GM19025 (cell line): ENCODE measurements around the gene IFT88.
A peak's percentile ranks its signal among the peaks of the same experiment; 100 is the strongest.

Source experiments
- ATAC-seq: cut with Tn5 transposase; IDR thresholded peaks from one replicate; pipeline ENCODE4 v1.9.1; 2021; ENCODE audit warnings: mild to moderate bottlenecking, low read depth, moderate library complexity; ENCODE audit not compliant: unreplicated experiment

The IFT88 gene

DNA sequence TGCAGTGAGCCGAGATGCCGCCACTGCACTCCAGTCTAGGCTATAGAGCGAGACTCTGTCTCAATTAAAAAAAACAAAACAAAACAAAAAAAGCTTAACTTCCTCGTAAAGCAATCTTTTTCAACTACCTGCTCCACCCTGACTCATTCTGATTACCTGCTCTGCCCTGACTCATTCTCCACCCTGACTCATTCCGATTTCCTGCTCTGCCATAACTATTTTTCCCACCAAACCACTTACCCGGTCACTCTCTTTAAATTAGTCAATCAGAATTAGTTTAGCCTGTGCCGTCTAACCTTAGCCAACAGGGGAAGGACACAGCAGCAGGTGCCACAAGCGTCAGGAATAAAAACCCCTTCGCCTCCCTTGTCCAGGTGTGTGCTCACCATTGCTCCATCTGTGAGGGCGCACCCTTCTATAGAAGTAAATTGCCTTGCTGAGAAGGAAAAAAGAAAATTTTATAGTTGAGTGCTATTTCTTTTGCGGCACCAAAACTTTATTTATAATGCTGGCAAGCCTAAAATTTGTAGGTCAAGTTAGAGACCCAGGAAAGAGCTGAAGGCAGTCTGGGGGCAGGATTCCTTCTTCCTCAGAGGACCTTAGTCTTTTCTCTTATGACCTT, 1.7 kb upstream of the IFT88 start:
- ATAC-seq, result no peak

DNA sequence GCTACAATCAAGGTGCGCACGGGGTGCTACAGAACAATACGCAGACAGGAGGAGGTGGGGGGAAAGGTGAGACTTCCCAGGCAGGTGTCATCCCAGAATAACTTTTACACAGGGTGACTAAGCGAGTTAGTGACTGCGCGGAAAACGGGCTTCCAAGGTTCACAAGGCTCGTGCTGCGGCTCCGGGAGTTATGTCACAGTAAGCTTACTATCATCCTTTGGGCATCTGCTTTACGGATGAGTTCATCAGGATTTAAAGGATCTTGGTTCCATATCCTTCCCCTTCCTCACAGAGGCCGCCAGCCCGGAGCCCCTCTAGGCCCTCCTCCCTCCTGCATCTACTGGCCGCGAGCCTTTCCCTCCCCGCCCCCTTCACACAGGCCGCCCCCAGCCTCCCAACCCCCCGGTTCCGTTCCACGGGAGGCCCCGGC, 474 bp upstream of the IFT88 start:
- ATAC-seq, result peak; percentile 18

DNA sequence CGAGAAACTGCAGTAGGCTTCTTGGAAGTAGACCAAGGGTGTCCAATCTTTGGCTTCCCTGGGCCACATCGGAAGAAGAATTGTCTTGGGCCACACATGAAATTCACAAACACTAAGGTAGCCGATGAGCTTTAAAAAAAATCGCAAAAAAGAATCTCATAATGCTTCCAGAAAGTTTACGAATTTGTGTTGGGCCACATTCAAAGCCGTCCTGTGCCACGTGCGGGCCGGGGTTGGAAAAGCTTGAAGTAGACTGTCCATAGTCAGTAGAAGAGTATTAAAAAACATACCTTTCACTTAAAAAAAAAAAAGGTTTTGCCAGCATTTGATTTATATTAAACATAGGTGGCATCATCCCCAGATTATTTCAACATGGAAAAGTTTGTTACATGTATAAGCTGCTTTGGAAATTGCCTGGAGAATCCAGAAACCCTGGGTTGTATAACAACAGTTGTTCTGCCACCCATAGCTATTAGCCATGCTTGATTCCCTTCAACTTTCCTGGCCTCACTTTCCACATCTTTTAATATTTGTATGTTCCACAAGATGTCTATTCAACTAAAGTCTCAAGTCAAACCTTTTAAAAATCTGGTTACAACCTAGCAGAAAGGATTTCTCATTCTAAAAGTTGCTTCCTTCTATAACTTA, 1.0 kb downstream of the IFT88 start:
- no peak for ATAC-seq

DNA sequence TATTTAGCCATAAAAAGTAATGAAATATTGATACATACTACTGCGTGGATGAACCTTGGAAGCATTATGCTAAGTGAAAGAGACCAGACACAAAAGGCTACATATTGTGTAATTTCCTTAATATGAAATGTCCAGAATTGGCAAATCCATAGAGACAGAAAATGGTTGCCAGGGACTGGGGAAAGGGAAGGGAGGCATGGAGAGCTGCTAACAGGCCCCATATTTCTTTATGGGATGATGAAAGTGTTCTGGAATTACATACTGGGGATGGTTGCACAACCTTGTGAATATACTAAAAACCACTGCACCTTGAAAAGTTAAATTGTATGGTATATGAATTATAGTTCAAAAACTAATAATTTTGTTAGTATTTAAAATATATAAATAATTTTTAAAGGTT, 3.6 kb downstream of the IFT88 start:
- no peak for ATAC-seq

DNA sequence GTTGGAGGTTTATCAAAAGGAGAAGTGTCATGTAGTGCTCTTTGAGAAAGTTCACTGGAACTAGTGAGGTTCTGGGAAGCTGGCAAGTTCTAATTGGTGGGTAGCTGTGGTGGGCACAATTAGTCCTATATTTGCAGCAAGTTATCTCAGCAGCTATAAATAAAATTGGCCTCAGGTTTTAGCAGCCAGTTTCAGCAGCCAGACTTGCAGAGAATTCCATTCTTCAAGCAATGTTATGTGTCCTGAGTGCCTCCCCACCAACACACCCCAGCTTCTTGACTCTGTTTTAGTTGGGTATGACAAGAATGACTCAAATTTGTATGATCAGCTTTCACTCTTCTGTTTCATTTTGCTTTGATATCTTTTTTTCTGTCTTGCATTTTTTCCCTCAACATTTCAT, 4.7 kb downstream of the IFT88 start:
- no peak for ATAC-seq

DNA sequence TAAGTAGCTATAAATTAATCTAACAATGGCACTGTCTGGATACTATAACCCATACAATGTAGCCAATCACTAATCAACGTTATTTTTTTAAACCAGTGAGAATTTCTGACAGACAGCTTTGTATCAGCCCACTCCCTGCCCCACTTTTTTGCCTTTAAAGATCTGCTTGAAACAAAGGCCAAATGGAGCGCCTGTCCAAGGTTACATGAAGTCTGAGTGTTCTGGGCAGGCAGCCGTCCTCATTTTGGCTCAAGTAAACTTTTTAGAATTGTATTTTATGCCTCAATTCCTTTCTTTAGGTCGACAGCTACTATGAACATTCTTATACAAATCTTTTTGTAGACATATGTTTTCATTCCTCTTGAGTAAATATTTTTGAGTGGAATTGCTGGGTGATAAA, 6.2 kb downstream of the IFT88 start:
- no peak for ATAC-seq

DNA sequence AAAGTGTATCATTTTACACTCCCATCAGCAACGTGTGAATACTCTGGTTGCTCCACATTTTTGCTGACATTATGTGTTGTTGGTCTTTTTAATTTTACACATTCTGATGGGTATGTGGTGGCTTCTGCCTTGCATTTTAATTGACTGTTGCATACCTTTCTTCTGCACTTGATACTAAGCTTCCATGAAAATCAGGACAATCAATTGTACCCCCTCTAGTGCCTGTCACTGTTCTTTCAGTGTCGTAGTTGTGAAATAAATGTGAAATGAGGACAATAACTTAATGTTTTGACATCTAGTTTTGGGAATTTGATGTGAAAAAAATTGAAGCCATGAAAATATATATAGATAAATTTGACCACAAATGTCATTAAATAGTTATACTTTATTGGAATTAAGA, 6.7 kb downstream of the IFT88 start:
- ATAC-seq, result no peak

DNA sequence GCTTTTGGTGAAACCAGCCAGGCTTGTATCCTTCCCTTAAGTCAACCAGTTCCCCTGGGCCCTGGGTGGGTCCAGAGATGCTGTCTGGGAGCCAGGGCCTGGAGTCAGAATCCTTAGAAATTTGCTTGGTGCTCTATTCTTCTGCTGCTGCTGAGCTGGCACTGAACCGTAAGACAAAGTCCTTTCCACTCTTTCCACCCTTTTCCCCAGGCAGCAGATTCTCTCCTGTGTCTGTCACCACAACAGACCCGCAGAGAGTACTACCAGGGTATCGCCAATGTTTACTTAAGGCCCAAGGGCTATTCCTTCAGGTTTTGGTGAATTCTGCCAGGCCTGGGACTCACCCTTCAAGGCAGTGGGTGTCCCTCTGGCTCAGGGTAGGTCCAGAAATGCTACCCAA, 12.2 kb downstream of the IFT88 start:
- ATAC-seq, result no peak

DNA sequence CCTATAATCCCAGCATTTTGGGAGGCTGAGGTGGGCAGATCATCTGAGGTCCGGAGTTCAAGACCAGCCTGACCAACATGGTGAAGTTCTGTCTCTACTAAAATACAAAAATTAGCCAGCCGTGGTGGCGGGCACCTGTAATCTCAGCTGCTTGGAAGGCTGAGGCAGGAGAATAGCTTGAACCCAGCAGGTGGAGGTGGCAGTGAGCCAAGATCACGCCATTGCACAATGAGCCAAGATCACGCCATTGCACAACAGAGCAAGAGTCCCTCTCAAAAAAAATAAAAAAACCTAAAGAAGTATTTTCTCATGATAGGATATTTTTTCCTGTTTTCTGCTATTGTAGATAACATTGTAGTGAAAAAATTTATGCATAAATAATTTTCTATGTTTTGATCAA, 13.3 kb downstream of the IFT88 start:
- no peak for ATAC-seq

DNA sequence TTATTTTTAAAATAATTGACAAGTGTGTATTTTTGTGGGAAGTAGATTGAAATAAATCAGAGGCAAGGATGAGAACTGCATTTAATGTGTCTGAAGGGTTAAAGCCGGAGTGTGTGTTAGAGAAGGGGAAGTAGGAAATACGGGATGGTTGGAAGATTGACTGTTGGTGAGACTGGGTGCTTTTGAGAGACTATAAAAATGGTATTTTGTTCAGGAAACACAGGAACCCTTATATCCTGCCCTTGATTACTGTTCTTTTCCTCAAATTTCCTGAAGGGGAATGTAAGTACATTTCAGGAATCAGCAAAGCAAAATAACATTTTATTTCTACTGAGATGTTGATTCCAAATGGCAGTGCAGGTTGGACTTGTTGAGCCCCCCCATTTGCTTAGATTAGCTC, 15.1 kb downstream of the IFT88 start:
- ATAC-seq, result no peak

DNA sequence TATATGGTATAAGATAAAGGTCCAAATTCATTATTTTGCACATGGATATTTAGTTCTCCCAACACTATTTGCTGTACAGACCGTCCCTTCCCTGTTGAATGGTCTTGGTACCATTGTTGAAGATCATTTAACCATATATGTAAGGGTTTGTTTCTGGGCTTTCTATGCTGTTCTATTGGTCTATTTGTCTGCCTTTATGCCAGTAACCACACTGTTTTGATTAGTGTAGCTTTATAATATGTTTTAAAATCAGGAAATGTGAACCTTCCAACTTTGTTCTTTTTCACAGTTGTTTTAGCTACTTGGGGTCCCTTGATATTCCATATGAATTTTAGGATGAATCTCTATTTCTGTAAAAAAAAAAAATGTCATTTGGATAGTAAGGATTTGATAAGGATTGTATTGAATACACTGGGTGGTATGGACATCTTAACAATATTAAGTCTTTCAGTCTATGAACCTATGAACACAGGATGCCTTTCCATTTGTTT, 16.9 kb downstream of the IFT88 start:
- ATAC-seq, result no peak

DNA sequence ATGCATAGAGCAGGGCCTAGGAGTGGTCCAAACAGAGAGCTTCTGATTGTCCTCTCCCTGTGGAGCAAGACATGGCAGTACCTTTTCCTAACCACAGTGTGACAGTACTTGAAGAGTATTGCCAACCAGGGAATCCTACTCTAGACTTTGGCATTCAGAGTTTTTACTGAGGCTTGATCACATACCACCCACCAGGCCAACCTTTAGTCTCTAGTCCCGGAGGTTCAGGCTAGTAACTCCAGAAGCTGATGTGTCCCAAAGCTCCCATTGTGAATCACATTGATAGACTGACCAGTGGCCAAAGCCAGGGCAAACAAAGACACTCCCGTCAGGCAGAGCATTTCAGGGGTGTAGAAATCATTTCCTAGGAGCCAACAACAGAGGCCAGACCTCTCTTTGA, 18.4 kb downstream of the IFT88 start:
- ATAC-seq, result no peak

DNA sequence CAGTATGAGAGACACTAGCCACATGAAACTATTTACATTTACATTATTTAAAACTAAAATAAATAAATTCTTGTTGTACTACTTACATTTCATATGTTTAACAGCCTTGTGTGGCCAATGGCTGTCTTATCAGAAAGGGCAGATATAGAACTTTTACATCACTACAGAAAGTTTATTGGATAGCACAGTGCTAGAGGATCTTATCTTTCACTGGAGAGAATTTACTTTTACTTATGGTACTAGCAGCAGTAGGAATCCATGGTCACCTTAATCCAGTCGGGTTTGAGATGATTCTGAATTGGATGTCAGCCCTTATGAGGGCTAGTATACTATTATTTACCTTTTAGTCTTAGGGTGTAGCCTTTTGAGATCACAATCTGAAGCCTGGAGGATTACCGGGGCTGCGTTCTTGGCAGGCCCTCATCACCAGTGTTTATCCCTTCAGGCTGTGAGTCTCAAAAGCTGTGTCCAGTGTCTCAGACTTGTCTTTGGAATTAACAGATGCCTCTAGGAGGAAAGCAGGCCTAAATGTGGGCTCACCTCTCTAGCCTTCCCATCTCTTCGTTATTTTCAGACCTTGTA, 21.7 kb downstream of the IFT88 start:
- ATAC-seq, result no peak

DNA sequence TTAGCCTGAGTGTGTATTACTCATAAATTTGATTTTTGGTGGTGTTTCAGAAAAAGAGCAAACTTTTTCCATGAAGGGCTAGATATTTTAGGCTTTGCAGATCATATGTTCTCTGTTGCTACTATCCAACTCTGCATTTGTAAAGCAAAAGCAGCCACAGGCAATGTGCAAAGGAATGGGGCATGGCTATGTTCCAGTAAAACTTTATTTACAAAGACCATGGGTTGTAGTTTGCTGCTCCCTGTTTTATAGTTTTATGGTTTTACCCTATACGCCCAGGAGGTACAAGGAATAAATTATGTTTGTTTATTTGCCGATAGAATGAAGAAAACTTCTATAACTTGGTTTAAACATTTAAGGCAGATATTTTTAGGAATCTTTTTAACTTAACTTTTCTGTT, 23.6 kb downstream of the IFT88 start:
- ATAC-seq, result no peak

DNA sequence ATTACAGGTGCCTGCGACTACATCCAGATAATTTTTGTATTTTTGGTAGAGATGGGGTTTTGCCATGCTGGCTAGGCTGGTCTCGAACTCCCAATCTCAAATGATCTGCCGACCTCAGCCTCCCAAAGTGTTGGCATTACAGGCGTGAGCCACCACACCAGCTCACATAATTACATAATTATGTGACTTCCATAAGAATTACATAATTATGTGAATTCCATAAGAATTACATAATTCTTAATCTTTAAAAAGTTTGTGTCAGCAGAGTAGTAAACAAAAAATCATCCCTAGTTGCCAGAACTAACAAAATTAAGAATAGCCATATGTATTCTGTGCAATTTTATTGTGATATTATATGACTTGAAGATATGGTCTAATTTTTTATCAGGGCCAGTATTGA, 25.6 kb downstream of the IFT88 start:
- ATAC-seq, result no peak

DNA sequence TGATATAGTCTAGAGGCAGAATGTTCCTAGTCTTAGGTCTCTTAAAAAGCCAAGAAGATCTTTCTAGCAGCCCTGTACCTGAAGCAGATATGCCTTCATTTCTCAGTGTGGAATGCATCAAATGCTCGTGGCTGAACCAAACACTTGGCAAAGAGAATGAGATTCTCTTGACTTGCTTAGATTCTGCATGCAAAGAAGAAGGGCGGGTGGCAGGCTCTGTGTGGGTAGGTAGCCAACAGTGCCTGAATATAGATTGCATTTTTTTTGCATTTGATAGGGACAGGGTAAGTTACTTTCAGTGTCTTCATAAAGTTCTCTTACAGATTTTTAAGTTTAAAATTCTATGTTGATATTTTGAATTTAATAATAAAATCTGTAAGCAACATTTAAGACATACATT, 27.3 kb downstream of the IFT88 start:
- ATAC-seq, result no peak

DNA sequence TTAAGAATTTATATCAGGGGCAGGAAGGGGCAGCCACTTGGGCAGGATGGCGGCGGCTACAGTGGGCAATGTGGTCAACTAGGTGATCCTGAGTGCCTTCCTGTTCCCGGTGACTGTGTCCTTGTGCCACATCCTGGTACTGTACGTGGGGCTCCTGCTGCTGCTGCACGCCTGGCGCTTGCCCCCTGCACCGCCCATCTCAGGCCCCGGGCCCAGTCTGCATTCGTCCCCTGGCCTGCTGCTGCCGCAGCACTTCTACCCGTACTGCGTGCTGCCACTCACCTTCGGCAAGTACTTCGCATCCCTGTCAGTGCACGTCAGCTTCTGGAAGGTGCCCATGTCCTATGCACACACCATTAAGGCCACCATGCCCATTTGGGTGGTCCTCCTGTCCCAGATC, 40.1 kb downstream of the IFT88 start:
- ATAC-seq, result no peak

DNA sequence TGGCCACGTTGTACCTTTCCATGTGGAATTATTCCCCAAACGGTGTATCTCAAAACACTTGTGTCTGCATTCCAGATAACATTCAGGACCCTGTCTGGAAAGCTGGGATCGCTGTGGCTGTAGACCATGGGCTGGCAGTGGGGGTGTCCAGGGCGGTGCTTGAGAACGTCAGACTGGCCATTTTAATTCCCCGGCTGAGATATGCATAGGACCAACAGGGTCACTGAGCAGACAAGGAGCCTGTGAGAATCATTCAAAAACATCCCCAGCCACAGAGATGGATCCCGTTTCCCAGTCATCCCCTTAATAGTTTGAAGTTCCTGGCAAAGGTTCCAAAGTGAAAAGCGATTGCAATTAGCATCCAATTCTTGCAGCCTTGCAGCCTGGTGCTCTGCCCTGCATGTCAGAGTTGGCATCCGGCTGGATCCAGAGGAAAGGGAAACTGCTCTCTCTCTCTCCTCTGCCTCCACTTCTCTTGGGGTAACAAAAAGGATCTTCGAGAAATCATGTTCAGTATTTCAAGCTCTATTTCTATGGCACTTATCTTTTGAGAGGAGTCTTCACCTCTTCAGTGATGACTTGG, 41.6 kb downstream of the IFT88 start:
- no peak for ATAC-seq

DNA sequence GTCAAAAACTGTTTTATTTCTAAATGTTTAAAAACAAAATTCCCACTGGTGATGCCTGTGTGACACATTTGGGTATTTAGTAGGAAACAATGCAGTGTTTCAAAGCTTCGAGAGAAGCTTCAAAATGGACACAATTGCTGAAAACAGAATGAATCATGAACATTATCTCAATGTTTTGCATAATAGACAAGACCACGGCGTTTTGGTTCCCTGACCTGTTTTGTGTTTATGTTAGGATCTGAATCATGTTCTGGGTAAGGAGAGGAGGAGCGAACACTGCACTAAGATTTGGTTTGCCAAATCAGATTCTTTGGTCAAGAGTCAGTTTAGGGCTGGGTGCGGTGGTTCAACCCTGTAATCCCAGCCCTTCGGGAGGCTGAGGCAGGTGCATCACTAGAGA, 42.2 kb downstream of the IFT88 start:
- ATAC-seq, result no peak

DNA sequence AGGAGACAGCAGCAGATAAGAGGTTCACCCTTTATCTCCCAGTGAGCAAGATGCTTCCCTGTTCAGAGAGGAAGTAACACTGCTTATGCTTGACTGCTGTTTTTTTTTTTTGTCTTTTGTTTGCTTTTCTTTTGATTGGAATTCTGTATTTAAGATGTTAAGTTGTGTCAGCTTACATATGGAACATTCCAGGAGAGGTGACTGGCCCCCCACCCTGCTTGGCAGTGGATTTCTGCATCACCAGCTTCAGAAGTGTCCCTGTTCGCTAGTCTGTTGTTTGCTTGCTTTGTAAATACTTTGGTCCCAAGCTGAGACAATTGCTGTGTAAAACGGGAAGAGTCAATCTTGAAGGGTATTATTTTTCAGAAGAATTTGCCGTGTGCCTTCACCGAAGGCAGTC, 43.0 kb downstream of the IFT88 start:
- ATAC-seq, result no peak

DNA sequence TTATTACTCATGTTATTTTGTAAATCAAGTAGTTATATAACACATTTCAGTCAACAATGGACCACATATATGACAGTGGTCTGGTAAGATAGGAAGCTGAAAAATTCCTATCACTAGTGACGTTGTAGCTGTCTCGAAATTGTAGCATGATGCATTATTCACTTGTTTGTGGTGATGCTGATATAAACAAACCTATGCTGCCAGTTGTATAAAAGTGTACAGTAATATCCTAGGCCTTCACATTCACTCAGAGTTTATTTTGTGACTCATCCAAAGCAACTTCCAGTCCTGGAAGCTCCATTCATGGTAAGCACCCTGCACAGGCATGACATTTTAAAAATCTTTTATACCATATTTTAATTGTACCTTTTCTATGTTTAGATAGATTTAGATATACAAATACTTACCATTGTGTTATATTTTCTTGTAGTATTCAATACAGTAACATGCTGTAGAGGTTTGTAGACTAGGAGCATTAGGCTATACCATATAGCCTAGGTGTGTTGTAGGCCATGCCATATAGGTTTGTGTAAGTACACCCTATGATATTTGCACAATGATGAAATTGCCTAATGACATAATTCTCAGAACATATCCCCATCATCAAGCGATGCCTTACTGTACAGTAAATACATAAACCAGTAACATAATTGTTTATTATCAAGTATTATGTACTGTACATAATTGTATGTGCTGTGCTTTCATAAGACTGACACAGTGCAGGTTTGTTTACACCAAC, 49.3 kb downstream of the IFT88 start:
- no peak for ATAC-seq
